ENCODE data around the gene GRAP2.
"Not testable (repeated sequence)": the region's sequence is repeated elsewhere in the genome, so short reads cannot be mapped to it uniquely, and the experiment has no call there.

The GRAP2 gene

GRCh38 chr22:39898997-39899396 is 1.9 kb upstream of the GRAP2 start:
- DNase-seq: no peak

DNA sequence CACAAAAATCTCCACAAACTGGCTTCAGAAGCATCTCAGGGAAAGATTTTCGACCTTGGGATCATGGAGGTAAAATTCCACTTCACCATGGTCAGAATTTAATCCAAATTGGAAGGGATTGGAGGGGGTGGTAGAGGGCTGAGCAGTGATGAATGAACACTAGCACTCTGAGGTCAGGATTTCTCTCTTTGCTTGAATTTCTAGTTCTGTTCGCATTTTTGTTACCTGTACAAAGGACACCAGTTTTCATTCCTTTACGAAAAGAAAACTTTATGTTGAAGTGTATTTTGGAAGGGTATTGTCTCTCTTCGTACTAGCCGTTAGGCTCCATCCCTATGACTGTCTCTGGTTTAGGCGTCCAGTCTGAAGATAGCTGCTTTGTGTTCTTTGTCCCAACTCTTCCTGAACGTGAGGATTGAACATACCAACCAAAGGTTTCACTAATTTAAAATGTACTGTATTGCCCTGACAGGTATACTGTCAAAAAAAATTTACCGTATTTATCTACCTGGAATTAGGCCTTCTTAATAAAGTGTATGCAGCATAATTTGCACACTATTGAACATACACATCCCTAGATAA is 772 bp downstream of the GRAP2 start:
- DNase-seq: no peak

DNA sequence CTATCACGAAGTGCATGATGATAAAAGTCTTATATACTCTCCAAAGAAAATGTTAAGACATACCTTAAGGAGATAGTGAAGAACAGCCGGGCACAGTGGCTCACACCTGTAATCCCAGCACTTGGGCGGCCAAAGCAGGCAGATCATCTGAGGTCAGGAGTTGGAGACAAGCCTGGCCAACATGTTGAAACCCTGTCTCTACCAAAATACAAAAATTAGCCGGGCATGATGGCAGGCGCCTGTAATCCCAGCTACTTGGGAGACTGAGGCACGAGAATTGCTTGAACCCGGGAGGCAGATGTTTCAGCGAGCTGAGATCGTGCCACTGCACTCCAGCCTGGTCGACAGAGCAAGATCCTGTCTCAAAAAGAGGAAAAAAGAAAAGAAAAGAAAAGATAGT is 3.1 kb downstream of the GRAP2 start:
- not testable (repeated sequence) for DNase-seq

- DNase-seq: no peak
Observed at GRCh38 chr22:39904862-39905261, 4.0 kb downstream of the GRAP2 start.

DNA sequence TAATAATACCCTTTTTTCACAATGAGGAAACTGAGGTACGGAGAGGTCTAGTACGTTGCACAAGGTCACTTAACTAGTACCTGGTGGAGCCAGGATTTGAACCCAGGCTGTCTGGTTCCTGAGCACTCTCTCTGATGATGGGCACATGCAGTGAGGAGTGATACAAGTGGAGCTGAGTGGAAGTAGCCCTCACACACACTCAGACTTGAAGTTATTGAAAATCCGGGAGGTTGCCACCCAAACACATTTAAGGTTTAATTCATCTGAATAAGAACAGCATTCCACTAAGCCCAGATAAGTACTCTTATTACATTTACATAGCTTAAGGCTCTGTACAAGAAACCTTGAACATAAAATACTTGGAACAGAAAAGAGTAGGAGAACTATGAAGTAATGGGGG is 4.8 kb downstream of the GRAP2 start:
- DNase-seq: no peak

GRCh38 chr22:39906207-39906606 is 5.3 kb downstream of the GRAP2 start:
- DNase-seq: no peak

GRCh38 chr22:39907047-39907446 is 6.2 kb downstream of the GRAP2 start:
- DNase-seq: no peak

DNA sequence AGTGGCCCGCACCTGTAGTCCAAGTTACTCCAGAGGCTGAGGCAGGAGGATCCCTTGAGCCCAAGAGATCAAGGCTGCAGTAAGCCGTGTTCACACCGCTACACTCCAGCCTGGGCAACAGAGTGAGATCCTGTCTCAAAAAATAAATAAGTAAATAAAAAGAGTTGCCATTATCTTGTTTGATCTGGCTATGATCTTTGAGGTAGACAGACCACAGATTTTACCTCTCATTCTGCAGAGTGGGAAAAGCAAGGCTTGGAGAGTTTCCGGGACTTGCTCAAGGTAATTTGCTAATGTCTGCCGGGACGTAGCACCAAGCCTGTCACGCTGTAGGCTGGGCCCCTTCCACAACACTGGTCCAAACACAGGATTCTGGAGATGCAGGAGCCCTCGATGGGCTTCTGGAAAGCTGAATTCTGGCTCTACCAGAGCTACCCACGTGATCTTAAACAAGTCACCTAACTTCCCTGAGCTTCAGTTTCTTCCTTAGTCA is 6.8 kb downstream of the GRAP2 start:
- DNase-seq: no peak

DNA sequence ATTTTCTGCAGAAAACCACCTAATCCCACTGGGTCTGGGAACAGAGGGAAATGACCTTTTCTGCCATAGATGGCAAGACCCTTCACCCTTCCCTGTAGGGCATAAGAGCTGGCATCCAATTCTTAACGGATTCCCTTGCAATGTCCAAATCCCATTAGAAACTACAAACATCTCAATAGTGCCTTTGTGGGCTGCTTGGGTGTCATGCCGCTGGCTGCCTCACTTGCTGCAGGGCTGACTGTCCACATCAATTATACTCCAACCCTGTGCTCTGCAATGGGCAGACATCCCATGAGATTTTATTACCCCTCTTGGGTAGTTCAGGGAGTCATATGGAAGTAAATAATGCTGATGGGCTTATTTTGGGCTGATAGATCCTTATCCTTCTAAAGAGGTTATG is 7.3 kb downstream of the GRAP2 start:
- DNase-seq: no peak

DNA sequence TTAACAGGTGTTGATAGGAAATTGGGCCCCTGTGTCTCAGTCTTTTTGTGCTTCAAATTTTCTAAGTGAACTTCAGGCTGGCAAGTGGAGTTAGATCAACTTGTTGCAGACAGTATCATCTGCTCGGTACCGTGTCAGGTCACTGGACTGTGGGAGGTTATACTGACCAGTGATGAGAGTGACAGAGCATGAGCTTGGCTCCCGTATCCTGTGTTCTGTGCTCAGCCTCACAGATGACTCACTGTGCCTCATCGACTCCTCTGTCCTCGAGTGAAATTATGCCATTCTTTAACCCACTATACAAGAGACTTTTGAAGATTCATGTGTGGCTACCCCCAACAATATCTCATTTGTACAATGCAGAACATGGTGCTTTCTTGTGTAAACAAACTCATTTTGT is 7.9 kb downstream of the GRAP2 start:
- no peak for DNase-seq

DNA sequence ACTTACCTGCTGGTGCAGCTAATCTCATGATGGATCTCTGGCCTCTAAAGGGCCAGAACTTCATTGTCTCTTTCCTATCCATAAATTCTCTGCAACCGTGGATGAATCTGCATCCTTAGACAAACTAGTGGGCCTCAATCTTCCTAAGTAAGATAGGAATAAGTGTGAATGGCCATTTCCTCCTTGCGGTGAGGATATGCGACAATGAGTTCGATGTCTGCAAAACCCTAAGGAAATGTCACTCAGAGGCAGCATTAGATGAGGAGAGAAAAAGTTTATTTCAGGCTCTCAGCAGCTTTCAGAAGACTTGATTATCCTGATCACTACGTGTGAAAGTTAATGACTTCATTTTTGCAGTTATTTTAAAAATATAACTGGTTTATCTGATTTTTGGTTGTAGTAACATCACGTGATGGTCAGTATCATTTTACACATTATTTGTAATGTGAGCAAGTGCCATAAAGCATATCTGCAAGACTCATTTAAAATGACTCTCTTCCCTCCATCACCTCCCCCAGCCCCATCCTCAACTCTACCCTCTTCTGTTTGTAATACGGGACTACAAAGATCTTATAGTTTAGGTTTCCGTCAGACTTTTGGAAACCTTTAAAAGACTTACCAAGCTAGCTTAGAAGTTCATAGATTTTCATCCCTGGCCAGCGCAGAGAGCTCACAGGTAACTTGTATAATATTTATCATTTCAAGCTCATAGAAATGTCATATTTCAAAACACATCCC is 10.2 kb downstream of the GRAP2 start:
- DNase-seq: no peak

- DNase-seq: no peak
Observed at GRCh38 chr22:39913321-39913720, 12.4 kb downstream of the GRAP2 start.

GRCh38 chr22:39913886-39914285 is 13.0 kb downstream of the GRAP2 start:
- no peak for DNase-seq

DNA sequence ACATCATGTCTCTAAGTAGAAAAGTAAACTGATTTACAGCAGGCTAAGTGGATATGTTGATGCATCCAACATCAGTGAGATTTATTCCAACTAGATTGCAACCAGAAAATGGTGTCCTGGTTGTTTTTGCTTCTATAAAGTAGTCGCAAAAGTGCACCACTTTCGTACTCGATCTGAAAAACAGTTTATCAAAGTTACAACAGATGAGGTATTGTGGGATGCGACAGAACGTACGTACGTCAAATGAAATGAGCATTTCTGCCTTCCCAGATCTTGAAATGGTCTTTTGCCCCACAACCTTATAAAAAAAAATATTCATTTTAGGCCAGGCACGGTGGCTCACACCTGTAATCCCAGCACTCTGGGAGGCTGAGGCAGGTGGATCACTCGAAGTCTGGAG is 13.7 kb downstream of the GRAP2 start:
- DNase-seq: no peak

DNA sequence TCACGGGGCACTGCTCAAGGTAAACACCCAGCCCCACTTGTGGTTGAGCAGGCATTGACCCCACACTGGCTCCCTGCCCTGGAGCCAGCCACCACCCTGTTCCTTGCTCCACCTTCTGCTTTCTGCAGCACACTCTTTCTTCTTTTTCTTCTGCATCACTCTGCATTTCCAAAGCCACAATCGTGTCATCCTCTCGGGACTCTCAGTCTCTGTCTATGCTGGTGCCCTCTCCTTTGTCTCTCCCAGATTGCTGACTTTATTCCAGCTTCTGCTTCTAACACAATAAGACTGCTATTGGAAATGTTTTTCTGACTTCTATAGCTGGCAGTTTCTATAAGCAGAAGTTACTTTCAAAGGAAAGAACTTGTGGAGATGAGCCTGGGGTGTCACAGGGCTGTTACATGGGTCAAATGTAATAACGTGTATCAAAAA is 14.4 kb downstream of the GRAP2 start:
- no peak for DNase-seq

GRCh38 chr22:39916496-39916895 is 15.6 kb downstream of the GRAP2 start:
- DNase-seq: no peak

DNA sequence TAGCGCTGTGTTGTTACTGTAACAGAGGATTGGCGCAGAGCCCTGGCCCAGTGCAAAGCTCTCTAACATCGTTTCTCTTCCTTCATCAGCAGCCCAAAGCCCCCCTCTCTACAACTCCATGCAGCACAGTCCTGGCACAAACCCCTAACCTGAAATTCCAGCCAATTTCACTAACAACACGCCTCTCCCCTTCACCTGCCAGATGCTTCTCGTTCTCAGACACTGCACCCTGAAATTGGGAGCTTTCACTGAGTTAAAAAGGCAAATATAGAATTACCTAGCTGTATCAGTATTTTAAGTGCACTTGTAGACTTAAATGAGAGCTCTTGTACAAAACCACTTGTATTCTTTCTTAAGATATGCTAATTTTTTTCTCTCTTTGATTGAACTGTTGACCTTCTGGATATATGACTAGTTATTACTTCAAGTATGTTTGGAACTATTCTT is 16.3 kb downstream of the GRAP2 start:
- no peak for DNase-seq

GRCh38 chr22:39917776-39918495 is 17.1 kb downstream of the GRAP2 start:
- no peak for DNase-seq

GRCh38 chr22:39920134-39920743 is 19.4 kb downstream of the GRAP2 start:
- DNase-seq: no peak

DNA sequence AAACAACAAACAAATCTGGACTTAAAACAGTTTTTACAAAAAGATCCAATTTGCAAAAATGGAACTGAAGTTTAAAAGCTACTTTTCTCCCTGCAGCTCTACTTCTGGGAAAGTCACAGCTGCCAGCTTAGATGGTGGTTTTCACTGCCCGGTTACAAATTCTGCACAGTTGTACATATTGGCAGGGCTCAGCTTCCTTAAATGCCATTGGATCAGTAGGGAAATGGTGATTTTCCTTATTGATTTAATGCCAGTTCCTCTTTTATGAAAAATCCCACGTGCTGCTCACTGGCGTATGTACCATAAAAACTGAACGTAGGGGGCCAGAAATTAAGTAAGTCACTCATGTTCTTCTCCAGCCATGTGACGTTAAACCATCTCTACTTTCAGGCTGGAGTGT is 22.8 kb downstream of the GRAP2 start:
- no peak for DNase-seq

- no peak for DNase-seq
Observed at GRCh38 chr22:39924286-39924685, 23.4 kb downstream of the GRAP2 start.

DNA sequence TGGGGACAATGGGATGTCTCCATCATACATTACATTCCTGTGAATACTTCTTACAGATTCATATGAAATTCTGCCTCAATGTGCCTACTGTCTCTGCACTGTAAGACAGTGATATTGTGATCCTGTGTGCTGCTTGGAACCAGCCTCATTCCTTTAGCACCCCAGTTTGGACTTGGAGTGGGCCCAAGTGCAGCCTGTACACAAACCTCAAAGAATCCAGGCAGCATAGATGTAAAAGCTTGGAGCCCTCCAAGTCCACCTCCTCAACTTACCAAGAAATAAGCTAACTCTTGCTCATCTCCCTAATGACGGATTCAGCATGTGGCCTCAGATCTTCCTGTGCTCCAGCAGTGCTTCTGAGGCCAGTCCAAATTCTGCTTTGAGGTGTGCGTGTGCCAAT is 24.4 kb downstream of the GRAP2 start:
- no peak for DNase-seq

GRCh38 chr22:39925909-39926679 is 25.2 kb downstream of the GRAP2 start:
- no peak for DNase-seq
